HEK293T (cell line): ENCODE results near the gene BCAM.

Source experiments
- ARNT ChIP-seq: fragments of 450-650 bp; IDR thresholded peaks from 2 replicates; pipeline ENCODE4 v1.6.1; 2017; ENCODE audit warnings: mild to moderate bottlenecking
- BHLHE40 ChIP-seq: fragments of 450-650 bp; IDR thresholded peaks from 2 replicates; pipeline ENCODE4 v1.6.1; 2016; ENCODE audit warnings: mild to moderate bottlenecking, moderate library complexity, borderline replicate concordance
- CTBP1 ChIP-seq: fragments of 450-650 bp; IDR thresholded peaks from 2 replicates; pipeline ENCODE4 v1.6.1; 2016; ENCODE audit warnings: borderline replicate concordance
- ELF4 ChIP-seq: fragments of 450-650 bp; IDR thresholded peaks from 2 replicates; pipeline ENCODE4 v1.6.1; 2017; ENCODE audit warnings: antibody characterized with exemption
- FOXA1 ChIP-seq: fragments of 450-650 bp; IDR thresholded peaks from 2 replicates; pipeline ENCODE4 v1.6.1; 2016; ENCODE audit warnings: mild to moderate bottlenecking
- FOXK2 ChIP-seq: fragments of 450-650 bp; IDR thresholded peaks from 2 replicates; pipeline ENCODE4 v1.6.1; 2016; ENCODE audit warnings: mild to moderate bottlenecking
- L3MBTL2 ChIP-seq: fragments of 450-650 bp; conservative IDR thresholded peaks from 2 replicates; pipeline ENCODE4 v1.6.1; 2016; ENCODE audit warnings: mild to moderate bottlenecking
- LEF1 ChIP-seq: fragments of 450-650 bp; IDR thresholded peaks from 2 replicates; pipeline ENCODE4 v1.6.1; 2017; ENCODE audit warnings: mild to moderate bottlenecking, borderline replicate concordance
- PKNOX1 ChIP-seq: fragments of 450-650 bp; IDR thresholded peaks from 2 replicates; pipeline ENCODE4 v1.6.1; 2016
- SP1 ChIP-seq: fragments of 450-650 bp; IDR thresholded peaks from 2 replicates; pipeline ENCODE4 v1.6.1; 2017

- TF ChIP-seq LEF1 (no peak), SP1 (no peak), ARNT (no peak), CTBP1 (no peak), L3MBTL2 (no peak), BHLHE40 (no peak), FOXK2 (no peak), ELF4 (no peak), FOXA1 (no peak), PKNOX1 (no peak)
These were observed 1.6 kb downstream of the BCAM start for GRCh38 chr19:44810234-44811121.
